ENCODE results near the gene ZNF530.

Gene ZNF530

DNA sequence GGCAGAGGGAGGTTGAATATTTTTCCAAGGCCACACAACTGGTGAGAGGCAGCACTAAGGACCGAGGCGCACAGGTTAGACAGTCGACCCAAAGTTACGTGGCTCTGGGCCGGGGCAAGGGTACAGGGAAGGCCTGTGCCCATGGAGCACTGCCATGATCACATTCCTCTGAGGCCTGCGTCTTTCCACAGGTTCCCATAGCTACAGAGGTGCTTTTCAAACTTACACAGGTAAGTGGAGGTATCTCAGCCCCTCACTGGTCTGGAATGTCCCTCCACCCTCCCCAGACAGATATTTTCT, 34.1 kb downstream of the ZNF530 start:
- DNase-seq (ENCODE audit: extremely low spot score): no peak
- POLR2A ChIA-PET: no interaction called here
- TF ChIP-seq, protein P1, sequence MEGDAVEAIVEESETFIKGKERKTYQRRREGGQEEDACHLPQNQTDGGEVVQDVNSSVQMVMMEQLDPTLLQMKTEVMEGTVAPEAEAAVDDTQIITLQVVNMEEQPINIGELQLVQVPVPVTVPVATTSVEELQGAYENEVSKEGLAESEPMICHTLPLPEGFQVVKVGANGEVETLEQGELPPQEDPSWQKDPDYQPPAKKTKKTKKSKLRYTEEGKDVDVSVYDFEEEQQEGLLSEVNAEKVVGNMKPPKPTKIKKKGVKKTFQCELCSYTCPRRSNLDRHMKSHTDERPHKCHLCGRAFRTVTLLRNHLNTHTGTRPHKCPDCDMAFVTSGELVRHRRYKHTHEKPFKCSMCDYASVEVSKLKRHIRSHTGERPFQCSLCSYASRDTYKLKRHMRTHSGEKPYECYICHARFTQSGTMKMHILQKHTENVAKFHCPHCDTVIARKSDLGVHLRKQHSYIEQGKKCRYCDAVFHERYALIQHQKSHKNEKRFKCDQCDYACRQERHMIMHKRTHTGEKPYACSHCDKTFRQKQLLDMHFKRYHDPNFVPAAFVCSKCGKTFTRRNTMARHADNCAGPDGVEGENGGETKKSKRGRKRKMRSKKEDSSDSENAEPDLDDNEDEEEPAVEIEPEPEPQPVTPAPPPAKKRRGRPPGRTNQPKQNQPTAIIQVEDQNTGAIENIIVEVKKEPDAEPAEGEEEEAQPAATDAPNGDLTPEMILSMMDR (IDR thresholded peaks at IDR 0.05; ENCODE audit: control extremely low read depth, extremely low read depth, low read depth, missing control alignments): no peak
- CTCF ChIA-PET: interaction anchor here (0.7 to 1.2 kb wide), 3 partner anchors 11 to 227 kb away, joined by 3 read pairs; partner anchors contain the start of gene ZNF134

DNA sequence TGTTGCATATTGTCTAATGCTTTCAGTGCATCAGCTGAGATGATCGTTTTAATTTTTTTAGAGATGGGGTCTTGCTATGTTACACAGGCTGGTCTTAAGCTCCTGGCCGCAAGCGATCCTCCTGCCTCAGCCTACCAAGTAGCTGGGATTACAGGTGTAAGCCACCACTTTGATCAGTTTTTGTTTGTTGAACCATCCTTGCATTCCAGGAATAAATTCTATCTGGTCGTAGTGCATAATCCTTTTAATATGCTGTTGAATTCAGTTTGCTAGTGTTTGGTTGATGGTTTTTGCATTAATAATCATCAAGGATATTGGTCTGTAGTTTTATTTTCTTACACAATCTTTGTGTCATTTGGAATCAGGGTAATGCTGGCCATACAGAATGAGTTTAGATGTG, 37.7 kb downstream of the ZNF530 start:
- ChIA-PET POLR2A (no interaction called here), CTCF (no interaction called here)
- no peak for DNase-seq (ENCODE audit: extremely low spot score)
- TF ChIP-seq, protein P1 (IDR thresholded peaks at IDR 0.05; ENCODE audit: control extremely low read depth, extremely low read depth, low read depth, missing control alignments): no peak

DNA sequence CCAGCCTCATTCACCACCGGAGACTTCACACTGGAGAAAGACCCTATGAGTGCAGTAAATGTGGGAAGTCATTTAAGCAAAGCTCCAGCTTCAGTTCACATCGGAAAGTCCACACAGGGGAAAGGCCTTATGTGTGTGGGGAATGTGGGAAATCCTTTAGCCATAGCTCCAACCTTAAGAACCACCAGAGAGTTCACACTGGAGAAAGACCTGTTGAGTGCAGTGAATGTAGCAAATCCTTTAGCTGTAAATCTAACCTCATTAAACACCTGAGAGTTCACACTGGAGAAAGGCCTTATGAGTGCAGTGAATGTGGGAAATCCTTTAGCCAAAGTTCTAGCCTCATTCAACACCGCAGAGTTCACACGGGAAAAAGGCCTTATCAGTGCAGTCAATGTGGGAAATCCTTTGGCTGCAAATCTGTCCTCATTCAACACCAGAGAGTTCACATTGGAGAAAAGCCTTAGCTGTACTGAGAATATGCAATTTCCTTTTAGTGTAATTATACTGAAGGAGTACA, 42.1 kb downstream of the ZNF530 start:
- ChIA-PET POLR2A (no interaction called here), CTCF (interaction anchor here (1.0 kb wide), 1 partner anchor 22 kb away, joined by 3 read pairs; no protein-coding TSS in a partner anchor)
- TF ChIP-seq, protein P1 (IDR thresholded peaks at IDR 0.05; ENCODE audit: control extremely low read depth, extremely low read depth, low read depth, missing control alignments): no peak
- no peak for DNase-seq (ENCODE audit: extremely low spot score)

DNA sequence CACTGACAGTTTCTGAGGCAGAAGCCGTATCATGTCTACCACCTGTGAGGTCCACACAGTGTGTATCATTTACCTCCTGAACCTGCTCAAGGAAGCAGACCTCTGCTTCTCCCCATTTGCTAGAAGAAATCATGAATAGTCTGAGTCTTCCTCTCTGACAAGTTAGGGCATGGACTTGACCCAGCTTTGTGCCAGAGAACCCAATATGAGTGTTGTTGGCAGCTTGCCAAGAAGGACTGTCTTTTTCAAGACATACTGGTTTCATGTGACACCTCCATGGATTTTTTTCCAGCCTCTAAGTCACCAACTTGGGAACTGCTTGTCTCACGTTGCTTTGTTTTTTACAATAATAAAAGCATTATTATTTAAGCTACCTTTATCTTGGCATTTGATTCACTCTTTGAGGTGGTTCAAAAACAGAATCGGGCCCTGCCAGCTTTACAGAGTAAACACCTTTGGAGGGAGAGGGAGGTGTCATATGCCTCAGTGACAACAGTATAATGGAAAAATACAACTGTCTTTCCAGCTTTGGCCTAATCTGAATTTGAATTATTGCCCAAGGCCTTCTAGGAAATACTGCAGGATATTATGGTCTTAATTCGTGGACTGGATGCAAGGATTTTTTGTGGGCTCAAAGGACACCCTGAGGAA, 42.8 kb downstream of the ZNF530 start:
- TF ChIP-seq, protein P1 (IDR thresholded peaks at IDR 0.05; ENCODE audit: control extremely low read depth, extremely low read depth, low read depth, missing control alignments): no peak
- CTCF ChIA-PET: interaction anchor here (1.0 to 1.6 kb wide), 2 partner anchors 9 to 21 kb away, joined by 3 to 5 read pairs; no protein-coding TSS in a partner anchor

DNA sequence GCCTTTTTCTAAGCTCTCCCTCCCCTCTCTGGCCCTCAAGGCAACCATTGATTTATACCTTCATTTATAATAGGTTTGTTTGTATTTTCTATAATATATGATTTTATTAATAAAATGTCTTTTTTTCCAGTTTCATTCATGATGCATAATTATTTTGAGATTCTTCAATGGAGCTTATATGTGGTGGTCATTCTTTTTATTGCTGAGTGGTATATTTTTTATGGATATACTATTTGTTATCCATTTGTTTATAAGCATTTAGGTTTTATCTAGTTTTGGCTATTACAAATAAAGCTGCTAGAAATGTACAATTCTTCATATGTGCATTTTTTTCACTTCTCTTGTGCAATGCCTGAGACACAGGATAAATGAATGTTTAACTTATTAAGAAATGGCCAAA, 44.0 kb downstream of the ZNF530 start:
- TF ChIP-seq, protein P1 (IDR thresholded peaks at IDR 0.05; ENCODE audit: control extremely low read depth, extremely low read depth, low read depth, missing control alignments): no peak
- ChIA-PET CTCF (interaction anchor here (1.6 kb wide), 1 partner anchor 8 kb away, joined by 5 read pairs; no protein-coding TSS in a partner anchor), POLR2A (no interaction called here)
- DNase-seq (ENCODE audit: extremely low spot score): no peak

More for the DNA sequence above, 42.8 kb downstream of the ZNF530 start:
- no peak for DNase-seq (ENCODE audit: extremely low spot score)
- POLR2A ChIA-PET: no interaction called here

DNA sequence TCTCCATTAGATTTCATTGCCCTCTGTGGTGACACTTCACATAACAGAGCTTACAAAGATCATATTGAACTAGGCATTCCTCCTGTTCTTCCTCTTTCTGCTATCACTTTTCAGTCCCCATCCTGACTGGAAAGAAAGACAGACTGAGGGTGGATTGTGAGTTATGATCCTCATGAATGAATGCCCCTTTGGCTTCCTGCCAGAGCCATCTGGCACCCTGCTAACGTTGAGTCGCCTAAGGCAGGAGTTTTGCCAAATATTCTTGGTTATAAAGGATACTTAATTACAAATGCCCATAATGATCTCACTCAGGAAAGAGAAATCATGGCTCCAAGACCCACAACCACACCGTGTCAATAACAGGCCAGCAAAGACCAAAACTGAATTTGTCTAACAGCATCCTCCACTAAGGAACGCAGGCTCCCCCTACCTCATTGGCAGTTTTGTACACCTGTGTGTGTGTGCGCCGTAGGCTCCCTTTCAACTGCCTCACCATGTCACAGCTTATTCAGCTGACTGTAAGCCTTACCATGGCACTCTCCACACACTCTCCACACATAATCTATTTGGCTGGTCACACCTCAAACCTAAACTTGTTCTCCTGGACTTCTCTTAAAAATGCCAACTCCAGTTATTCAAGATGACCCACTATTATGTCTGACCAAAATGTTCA, 48.8 kb downstream of the ZNF530 start:
- TF ChIP-seq, protein P1 (IDR thresholded peaks at IDR 0.05; ENCODE audit: control extremely low read depth, extremely low read depth, low read depth, missing control alignments): no peak
- CTCF ChIA-PET: no interaction called here
- POLR2A ChIA-PET: no interaction called here
- no peak for DNase-seq (ENCODE audit: extremely low spot score)

Data from GM10248 (cell line).